BE2C (cell line): Measurements from ENCODE around the gene EFNB2.

Experiments used
- DNase-seq: peaks from one replicate; pipeline ENCODE4 v3.0.0-alpha.2; 2020
- H3K27me3 ChIP-seq: fragments of 250-450 bp; sonication (Bioruptor Pico); 2 replicates; pipeline ENCODE4 v1.5.1; 2020; ENCODE audit warnings: mild to moderate bottlenecking
- H3K36me3 ChIP-seq: fragments of 250-450 bp; sonication (Bioruptor Pico); 2 replicates; pipeline ENCODE4 v1.5.1; 2020; ENCODE audit warnings: mild to moderate bottlenecking
- H3K4me1 ChIP-seq: fragments of 250-450 bp; sonication (Bioruptor Pico); 2 replicates; pipeline ENCODE4 v1.5.1; 2020
- H3K4me3 ChIP-seq: 2 replicates; pipeline ENCODE4 v1.5.1; 2011; ENCODE audit warnings: low read depth, low read length
- H3K9me3 ChIP-seq: fragments of 250-450 bp; sonication (Bioruptor Pico); 2 replicates; pipeline ENCODE4 v1.5.1; 2020
- CTCF ChIP-seq: IDR thresholded peaks from 2 replicates; pipeline ENCODE4 v1.5.1; 2012; ENCODE audit warnings: mild to moderate bottlenecking, low read depth, low read length

EFNB2 gene

GRCh38 chr13:106493533-106494220, 41.8 kb downstream of the EFNB2 start:
- no peak for TF ChIP-seq CTCF
- no peak overlapping the region for H3K4me3 ChIP-seq
- H3K4me1 ChIP-seq = peaks cover 31% of the 10 kb centered on the region
- no peaks in the 10 kb centered on the region for H3K27me3 ChIP-seq
- DNase-seq = no peak
- H3K36me3 ChIP-seq = peaks cover 53% of the 10 kb centered on the region
- H3K9me3 ChIP-seq = no peaks in the 10 kb centered on the region

- DNase-seq = no peak
- H3K4me1 ChIP-seq = peaks cover 22% of the 10 kb centered on the region
- H3K27me3 ChIP-seq = no peaks in the 10 kb centered on the region
- H3K36me3 ChIP-seq = peaks cover 53% of the 10 kb centered on the region
- no peaks in the 10 kb centered on the region for H3K9me3 ChIP-seq
- H3K4me3 ChIP-seq = no peak overlapping the region
- TF ChIP-seq CTCF = no peak
Observed at GRCh38 chr13:106492588-106493475, 42.6 kb downstream of the EFNB2 start.

- Histone ChIP-seq H3K27me3 (no peaks in the 10 kb centered on the region), H3K4me3 (no peak overlapping the region), H3K36me3 (peaks cover 53% of the 10 kb centered on the region), H3K4me1 (peaks cover 18% of the 10 kb centered on the region), H3K9me3 (no peaks in the 10 kb centered on the region)
- no peak for TF ChIP-seq CTCF
- no peak for DNase-seq
Observed at GRCh38 chr13:106491928-106492587, 43.4 kb downstream of the EFNB2 start.

- peaks cover 15% of the 10 kb centered on the region for H3K4me1 ChIP-seq
- DNase-seq = no peak
- H3K4me3 ChIP-seq = no peak overlapping the region
- TF ChIP-seq CTCF = no peak
- no peaks in the 10 kb centered on the region for H3K9me3 ChIP-seq
- peaks cover 53% of the 10 kb centered on the region for H3K36me3 ChIP-seq
- H3K27me3 ChIP-seq = no peaks in the 10 kb centered on the region
Observed at GRCh38 chr13:106491463-106491862, 44.0 kb downstream of the EFNB2 start.

GRCh38 chr13:106490569-106491321, 44.7 kb downstream of the EFNB2 start:
- H3K4me1 ChIP-seq = peaks cover 11% of the 10 kb centered on the region
- no peaks in the 10 kb centered on the region for H3K27me3 ChIP-seq
- no peak for DNase-seq
- H3K4me3 ChIP-seq = no peak overlapping the region
- TF ChIP-seq CTCF = no peak
- no peaks in the 10 kb centered on the region for H3K9me3 ChIP-seq
- peaks cover 47% of the 10 kb centered on the region for H3K36me3 ChIP-seq
